ENCODE measurements around the gene VPREB3. TPM values are rescaled to one million over a fixed set of nuclear protein-coding genes. Genes with fewer than 3 reads are reported as not detected.
"Not testable (repeated sequence)": the region's sequence is repeated elsewhere in the genome, so short reads cannot be mapped to it uniquely, and the experiment has no call there.

Gene VPREB3
- polyA plus RNA-seq, 10 donors: 0.26 to 1.4 (median 0.84) TPM; not detected in 1

- DNase-seq: no peak
Measured at GRCh38 chr22:23744485-23744884, 9.7 kb downstream of the VPREB3 start.

GRCh38 chr22:23744001-23744400 lies 10.2 kb downstream of the VPREB3 start:
- no peak for DNase-seq

GRCh38 chr22:23743303-23743705 lies 10.9 kb downstream of the VPREB3 start:
- peak; percentile 45 to 78 (median 72) for DNase-seq

- DNase-seq: no peak
Measured at GRCh38 chr22:23742505-23743264, 11.5 kb downstream of the VPREB3 start.

- peak in 1 of 3 donors; percentile 20 for DNase-seq
Measured at GRCh38 chr22:23737696-23738095, 16.5 kb downstream of the VPREB3 start.

- DNase-seq: not testable (repeated sequence)
Measured at GRCh38 chr22:23728108-23728507, 26.1 kb downstream of the VPREB3 start.

- DNase-seq: no peak
Measured at GRCh38 chr22:23722724-23723123, 31.5 kb downstream of the VPREB3 start.

- no peak for DNase-seq
Measured at GRCh38 chr22:23722160-23722559, 32.1 kb downstream of the VPREB3 start.

GRCh38 chr22:23720855-23721254 lies 33.4 kb downstream of the VPREB3 start:
- no peak for DNase-seq

GRCh38 chr22:23718371-23719165 lies 35.7 kb downstream of the VPREB3 start:
- DNase-seq: no peak

GRCh38 chr22:23716811-23717801 lies 37.1 kb downstream of the VPREB3 start:
- peak; percentile 82 to 95 (median 91) for DNase-seq

GRCh38 chr22:23715806-23716375 lies 38.3 kb downstream of the VPREB3 start:
- DNase-seq: no peak

- DNase-seq: no peak
Measured at GRCh38 chr22:23714596-23715578, 39.3 kb downstream of the VPREB3 start.

- no peak for DNase-seq
Measured at GRCh38 chr22:23713696-23714595, 40.3 kb downstream of the VPREB3 start.

- no peak for DNase-seq
Measured at GRCh38 chr22:23712256-23712655, 42.0 kb downstream of the VPREB3 start.

- no peak for DNase-seq
Measured at GRCh38 chr22:23709107-23709506, 45.1 kb downstream of the VPREB3 start.

- DNase-seq: no peak
Measured at GRCh38 chr22:23708270-23708669, 46.0 kb downstream of the VPREB3 start.

- DNase-seq: no peak
Measured at GRCh38 chr22:23705358-23705757, 48.9 kb downstream of the VPREB3 start.

- DNase-seq: no peak
Measured at GRCh38 chr22:23704829-23705228, 49.4 kb downstream of the VPREB3 start.
